NCI-H774 (cell line): ENCODE results near the gene MAP2K2.
"Not testable (repeated sequence)": the region's sequence is repeated elsewhere in the genome, so short reads cannot be mapped to it uniquely, and the experiment has no call there.

Source experiments
- DNase-seq: peaks from one replicate; lab custom pipeline; 2025; lab: John Stamatoyannopoulos, UW

The MAP2K2 gene

DNA sequence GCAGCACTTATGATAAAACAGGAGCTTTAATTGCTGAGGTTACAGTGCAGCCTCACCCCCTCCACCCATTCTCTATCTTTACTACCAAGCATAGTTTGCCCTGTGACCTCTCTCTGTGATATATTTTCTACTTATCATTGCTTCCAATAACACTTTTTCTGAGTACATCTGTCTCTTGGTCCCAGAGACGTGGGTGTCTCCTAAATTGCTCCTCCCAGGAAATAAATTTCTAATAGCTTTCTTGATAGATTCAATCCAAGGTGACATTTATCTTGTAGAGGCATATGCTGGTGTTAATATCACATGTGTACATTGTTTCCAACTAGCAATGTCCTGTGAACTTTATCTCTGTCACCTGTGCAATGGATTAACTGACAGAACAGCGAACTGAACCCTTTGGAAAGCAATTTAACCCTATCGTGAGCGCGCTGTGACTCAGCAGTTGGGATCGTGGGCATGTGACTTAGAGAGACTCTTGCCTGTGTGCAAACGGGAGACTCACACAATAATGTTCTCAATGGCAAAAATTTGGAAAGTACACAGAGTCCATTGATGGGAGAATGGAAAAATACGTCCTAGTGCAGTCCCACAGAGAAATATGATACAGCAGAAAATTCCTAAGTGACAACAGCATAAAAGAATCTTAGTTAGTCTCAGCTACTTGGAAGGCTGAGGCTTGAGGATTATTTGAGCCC is 7.0 kb upstream of the MAP2K2 start:
- no peak for DNase-seq

DNA sequence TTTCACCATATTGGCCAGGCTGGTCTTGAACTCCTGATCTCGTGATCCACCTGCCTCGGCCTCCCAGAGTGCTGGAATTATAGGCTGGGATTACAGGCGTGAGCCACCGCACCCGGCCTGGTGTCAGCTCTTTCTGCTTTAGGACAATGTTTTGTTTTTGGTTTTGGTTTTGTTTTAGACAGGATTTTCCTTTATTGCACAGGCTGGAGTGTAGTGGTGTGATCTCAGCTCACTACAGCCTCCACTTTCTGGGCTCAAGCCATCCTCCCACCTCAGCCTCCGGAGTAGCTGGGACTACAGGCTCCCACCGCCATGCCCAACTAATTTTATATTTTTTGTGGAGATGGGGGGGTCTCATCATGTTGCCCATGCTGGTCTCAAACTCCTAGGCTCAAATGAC is 5.1 kb upstream of the MAP2K2 start:
- not testable (repeated sequence) for DNase-seq

DNA sequence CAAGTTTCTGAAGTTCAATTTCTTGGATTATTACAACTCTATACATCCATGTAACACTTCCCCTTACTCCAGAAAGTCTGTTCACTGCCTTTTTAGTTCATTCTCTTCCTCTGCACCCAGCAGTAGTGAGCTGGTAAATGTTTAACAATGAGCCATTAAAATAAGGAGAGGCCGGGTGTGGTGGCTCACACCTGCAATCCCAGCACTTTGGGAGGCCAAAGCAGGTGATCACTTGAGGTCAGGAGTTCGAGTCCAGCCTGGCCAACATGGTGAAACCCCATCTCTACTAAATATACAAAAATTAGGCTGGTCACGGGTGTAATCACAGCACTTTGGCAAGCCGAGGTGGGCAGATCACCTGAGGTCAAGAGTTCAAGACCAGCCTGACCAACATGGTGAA is 3.4 kb upstream of the MAP2K2 start:
- DNase-seq, result not testable (repeated sequence)

DNA sequence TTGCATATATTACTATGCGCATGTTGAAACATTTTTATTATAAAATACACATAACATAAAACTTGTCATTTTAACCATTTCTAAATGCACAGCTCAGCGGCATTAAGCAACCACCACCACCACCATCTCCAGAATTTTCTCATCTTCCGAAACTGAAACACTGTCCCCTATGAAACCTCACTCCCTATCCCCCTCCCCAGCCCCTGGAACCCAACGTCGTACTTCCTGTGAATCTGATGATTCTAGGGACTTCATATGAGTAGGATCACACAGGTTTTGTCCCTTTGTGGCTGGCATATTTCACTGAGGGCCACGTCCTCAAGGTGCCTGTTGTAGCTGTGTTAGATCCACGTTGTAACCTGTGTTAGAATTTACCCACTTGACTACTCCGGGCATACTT is 716 bp upstream of the MAP2K2 start:
- DNase-seq, result no peak

DNA sequence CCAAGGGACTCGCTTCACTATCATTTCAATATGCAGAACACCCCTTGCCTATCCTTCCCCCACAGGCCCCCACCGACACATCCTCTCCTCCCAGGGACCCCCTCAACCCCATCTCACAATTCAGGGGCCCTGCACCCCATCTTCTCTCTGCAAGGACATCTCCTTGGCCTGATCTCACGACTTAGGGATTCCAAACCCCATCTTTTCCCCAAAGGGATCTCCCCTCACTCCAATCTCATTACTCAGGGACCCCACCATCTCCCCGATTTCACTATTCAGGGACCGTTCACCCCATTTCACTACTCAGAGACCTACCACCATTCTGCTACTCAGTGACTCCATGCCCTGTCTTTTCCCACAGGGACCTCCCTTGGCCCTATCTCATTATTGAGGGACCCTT is 1.4 kb downstream of the MAP2K2 start:
- DNase-seq, result no peak

DNA sequence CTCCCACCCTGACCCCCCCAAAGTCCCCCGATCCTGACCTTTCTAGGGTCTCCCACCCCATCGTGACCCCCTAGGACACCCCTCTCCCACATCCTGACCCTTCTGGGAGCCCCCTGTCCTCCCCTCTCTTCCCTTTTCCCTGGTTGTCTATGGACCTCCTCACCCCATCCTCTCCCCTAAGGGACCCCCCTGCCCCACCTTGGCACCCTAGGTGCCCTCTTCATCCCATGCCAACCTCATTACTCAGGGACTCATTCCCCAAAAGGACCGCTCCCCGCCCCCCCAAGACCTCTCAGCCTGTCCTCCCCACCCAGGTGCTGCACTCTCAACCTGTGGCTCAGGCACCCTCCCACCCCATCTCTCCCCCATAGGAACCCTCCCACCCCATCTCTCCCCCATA is 2.1 kb downstream of the MAP2K2 start:
- DNase-seq, result no peak

DNA sequence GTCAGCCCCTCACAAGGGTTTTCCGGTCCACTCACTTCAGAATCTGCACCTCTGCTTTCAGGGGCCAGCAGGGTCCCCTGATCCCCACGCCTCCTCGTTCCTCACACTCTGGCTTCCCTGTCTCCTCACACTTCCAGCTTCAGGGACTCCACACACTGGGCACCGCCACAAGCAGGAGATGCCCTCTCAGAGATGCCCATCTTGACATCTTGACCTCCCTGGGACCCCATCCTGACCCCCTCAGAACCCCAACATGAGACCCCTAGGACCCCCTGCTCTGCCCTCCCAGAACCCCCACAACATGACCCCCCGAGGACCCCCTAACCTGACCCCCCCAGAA is 2.7 kb downstream of the MAP2K2 start:
- DNase-seq, result no peak

DNA sequence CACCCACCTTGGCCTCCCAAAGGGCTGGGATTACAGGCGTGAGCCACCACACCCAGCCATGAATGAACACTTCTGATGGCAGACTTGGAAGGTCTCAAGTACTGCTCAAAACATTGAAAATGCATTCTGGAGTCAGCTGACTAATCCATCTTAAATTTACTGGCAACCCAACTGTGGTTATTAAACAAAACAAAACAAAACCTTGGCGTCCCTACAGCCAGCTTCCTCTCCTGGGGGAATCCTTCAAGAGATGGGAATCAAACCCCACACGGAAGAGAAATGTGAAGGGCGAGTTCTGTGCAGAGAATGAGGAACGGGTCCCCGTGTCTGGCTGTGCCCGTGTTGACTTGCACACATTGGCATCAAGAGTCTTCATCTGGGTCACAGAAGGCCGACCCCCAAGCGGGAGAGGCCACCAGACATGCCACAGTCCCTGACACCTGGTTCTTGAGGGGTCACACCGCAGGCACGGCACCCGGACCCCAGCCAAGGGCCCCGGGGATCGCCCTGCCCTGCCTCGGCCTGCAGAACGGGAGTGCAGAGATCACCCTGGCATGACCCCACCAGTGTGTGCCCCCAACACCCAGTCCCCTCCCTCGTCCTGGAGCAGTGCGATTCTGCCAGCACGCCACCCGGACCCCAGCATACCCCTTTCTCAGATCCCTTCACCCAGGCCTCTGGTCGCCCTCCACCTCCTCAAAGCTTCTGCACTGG is 3.2 kb downstream of the MAP2K2 start:
- DNase-seq, result no peak

DNA sequence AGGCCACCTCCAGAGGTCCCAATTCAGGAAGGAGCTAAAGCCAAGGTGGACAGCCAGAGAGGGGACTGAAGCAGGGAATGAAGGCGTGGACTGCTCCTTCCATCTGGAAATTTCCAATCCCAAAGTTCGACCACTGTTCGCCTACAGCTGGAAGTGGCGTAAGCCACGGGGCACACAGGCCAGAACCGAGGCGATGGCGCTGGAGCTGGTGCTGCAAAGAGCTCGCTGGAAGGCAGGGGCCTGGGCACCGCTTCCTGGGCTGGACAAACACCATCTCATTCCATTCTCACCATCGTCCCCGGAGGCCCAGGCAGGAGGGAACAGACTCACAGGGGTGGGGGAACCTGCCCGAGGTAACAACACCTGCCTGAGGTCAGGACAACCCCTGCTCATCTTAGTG is 4.2 kb downstream of the MAP2K2 start:
- DNase-seq, result no peak

DNA sequence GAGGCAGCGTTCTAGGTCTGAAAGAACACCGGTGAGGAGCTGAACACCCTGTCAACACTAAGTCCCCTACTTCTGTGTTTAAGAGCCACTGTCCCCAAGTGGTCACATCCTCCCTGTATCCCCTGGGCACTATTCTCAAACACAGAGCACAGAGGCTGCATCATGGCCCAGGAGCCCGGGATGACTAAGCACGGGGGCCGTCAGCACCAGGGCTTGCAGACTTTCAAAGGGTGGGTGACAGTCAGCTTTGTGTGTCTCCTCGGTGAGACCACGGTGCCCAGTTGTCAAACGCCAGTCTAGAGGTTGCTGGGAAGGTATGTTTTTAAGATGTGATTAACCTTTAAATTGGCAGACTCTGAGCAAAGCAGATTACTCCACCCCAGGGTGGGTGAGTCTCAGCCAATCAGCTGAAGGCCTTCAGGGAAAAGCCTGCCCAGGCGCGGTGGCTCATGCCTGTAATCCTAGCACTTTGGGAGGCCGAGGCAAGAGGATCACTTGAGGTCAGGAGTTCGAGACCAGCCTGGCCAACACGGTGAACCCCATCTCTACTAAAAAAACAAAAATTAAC is 8.0 kb downstream of the MAP2K2 start:
- DNase-seq, result no peak

DNA sequence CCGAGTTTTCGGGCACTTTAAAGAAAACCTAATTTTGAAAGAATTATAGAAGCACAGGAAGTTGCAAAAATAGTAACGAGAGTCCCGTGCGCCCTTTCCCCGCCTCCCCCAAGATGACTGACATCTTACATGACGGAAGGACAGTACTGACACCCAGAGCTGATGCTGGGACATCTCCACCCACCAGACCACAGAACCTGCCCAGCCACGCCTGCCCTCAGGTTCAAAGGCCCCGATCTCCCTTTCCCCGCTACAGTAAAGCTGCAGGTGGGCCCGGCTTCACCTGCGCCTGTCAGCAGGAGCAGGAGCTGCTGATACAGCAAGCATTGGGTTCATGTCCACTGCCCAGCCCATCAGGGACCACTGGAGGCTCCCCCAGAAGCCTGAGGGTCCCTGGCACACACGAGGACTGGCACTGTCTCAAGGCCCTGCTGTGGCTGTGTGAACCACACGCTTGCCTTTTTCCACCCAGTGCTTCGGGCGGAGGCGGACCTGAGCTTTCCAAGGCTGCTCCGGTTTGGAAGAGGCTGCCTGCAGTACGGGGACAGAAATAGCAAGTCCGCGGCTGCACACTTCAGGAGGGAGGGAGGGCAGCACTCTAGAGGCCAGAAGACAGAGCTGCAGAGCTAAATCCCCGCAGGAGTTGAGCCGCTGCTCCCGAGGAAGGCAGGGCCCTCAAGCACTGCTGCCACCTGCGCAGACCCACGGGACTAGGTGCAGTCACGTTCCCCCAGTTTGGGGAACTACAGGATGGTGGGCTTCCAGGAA is 8.7 kb downstream of the MAP2K2 start:
- DNase-seq, result no peak

DNA sequence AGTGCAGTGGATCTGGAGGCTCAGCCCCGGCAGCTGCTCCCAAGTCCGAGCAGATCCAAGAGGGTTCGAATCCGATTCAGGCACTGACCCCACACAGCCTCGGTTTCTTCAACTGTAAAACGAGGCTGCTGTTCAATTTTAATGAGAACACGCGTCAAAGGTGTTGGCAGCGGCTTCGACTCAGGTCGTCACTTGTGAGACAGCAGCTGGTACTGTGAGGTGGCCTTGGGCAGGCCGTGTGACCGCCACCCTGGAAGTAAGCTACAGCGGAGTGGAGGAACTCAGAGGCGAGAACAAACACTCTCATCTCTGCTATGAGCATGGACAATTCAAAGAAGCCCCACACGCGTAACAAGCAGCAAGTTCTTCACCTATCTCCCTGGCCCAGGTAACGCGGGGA is 9.7 kb downstream of the MAP2K2 start:
- DNase-seq, result no peak

DNA sequence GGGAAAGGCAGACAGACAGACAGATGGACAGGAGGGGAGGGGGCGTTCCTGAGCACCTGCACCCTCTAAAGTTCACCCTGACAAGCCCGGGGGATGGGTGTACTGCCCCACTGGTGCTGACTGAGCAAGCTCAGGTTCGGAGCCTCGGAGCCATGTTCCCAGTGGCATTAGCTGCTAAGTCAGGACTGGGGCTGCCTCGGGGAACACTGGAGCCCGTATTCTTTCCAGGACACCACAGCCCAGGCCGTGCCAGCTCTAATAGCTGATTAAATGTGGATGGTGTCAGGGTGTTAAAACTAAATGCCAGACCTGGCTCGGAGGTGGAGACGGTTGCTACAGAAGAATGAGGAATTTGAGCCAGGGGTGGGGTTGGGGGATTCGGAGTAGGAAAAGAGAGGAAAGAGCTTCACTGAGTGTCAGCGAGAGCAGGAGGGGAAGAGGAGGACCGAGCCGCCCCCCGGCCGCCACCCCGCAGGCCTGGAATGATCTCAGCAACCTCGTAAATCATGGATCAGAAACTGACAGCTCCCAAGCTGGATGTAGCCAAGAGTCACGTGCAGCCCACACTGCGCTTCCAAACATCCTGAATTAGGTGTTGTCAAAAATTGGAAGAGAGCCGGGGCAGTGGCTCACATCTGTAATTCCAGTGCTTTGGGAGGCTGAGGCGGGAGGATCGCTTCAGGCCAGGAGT is 10.4 kb downstream of the MAP2K2 start:
- no peak for DNase-seq

DNA sequence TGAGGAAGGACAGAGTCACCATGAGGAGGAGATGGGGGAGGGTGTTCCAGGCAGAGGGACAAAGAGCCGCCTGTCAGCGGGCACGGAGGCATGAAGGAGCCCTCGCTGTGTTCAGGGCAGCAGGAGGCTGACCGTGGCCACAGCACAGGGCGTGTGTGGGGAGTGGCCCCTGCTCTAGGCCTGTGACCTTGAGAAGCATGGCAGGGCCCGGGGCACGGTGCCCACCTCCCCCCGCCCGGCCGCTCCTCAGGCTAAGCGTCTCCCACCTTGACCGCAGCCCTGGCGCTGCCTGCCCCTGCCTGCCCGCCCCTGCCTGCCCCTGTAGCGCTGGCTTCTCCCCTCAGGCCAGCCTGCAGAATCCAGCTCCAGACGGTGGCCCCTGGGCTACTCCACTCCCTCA is 11.6 kb downstream of the MAP2K2 start:
- DNase-seq, result no peak

DNA sequence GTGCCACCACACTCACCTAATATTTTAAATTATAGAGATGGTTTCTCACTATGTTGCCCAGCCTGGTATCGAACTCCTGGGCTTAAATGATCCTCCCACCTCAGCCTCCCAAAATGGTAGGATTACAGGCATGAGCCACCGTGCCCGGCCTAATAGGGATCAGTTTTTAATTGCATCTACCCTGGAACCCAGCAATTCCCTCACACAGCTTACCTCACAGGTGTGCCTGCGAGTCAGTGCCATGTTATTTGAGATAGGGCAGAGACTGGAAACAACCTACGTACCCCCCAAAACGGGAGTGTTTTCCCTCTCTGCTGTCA is 14.3 kb downstream of the MAP2K2 start:
- no peak for DNase-seq

DNA sequence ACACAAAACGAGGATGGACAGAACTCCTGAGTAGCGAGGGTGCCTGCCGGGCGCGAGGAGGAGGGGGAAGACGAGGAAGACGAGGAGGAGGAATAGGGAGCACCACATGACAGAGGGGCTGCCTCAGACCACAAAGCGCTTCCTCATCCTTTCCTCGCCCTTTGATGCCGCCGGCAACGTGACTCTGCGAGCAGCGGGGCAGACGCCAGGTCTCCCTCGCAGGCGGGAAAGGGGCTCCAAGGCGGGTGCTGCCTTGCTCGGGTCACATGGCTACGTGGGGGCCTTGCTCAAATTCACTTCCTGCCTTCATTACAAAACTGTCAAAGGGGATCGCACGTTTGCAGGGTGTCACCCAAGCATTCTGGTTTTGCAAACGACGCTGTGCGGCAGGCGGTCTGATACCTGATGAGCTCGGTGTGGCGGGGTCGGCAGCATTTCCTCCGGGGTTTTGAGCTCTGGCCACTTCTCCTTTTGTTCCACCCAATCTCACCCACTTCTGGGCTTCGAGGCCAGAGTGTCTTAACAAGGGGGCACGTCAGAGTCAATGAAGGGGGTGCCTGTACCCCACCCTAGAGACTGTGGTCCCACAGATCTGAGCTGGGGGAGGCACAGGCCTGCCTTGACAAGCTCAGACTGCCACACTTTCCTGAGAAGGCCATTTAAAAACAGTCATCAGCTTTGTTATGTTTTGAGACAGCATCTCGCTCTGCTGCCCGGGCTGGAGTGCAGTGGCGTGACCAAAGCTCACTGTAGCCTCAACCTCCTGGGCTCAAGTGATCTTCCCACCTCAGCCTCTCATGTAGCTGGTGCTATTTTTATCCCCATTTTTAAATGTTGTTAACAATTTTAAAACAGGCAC is 14.9 kb downstream of the MAP2K2 start:
- DNase-seq, result no peak

DNA sequence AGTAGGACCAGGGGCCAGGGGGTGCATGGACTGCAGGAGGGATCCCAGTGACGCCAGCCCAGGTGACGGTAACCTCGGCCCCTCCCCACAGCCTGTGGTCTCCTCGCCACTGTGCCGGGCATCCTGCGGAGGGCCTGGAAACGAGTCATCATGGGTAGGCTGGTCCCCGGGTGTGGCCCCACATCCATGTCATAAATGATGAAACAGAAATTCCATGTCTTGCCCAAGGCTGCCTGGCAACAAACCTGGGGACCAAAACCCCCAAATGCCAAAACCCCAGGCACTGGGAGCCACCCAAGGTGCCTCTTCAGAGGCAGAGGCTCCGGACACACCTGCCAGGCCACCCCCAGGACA is 20.9 kb downstream of the MAP2K2 start:
- DNase-seq, result no peak

DNA sequence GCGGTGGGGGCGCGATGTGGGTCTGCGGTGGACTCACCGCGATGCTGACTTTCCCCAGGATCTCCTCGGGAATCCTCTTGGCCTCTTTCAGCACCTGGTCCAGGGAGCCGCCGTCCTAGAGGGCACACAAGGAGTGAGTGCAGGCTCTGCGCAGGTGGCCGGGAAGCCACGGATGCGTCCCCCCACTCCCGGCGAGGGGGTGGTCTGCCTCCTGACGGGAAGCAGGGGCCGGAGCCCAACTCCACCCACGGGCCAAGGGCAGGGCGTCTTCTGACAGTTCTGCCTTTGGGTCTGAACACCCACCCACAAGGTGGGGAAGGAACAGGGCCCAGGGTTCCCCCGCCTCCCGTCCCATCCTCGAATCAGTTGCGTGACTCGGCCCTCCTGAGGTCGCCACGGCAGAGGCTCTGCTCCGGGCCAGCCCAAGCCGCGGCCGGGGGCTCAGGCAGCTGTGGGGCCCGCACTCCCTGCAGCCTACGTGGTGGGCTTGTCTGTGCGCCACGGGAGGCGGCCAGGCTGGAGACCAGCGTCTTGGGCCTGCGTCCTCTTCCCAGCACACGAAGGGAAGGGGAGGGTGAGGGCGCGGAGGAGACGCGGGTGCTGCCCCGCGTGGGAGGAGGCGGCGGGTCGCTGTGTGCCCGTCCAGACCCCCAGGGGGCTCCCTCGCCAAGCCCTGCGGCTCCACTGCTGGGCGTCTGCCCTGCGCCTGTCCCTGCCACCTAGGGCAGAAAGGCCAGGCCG is 21.4 kb downstream of the MAP2K2 start:
- no peak for DNase-seq

DNA sequence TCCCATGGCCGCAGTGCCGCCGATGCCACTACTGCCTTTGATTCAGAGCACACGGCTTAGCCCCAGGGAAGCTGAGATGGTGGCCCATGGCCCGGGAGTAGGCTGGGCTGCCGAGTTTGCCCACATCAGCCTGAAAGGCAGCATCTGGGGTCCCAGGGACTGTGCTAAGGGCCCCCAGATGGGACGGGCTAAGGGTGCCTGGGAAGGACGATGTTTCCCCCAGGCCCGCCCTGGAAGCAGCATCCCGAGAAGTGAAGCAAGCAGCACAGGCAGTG is 22.5 kb downstream of the MAP2K2 start:
- no peak for DNase-seq

DNA sequence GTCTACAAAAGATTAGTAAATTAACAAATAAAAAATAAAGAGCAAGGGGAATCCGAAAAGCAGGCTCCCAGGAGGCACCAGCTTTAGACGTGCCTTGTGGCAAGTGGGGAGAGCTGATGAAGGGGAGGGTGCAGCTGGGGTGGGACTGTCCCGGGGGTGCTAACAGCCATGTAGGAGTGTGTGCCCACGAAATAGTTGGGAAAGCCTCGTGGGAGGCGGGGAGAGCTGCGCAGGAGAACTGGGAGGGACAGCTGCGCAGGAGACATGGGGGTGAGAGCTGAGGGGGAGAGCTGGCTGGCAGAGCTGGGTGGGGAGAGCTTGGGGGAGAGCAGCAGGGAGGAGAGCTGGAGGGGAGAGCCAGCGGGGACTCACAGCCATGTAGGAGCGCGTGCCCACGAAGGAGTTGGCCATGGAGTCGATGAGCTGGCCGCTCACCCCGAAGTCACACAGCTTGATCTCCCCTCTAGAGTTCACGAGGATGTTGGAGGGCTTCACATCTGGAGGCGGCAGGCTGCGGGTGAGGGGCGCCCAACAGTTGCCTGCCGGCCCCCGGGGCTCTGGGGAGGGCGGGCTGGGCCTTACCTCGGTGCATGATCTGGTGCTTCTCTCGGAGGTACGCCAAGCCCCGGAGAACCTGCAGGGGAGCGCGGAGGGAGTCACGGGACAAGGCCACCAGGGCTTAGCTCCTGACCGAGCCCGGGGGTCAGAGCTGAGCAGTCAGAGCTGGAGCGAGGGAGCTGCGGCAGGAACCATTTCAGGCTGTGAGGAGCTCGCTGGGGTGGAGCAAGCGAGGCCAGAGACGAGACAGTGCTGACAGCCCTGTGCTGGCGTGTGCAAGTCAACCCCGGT is 23.1 kb downstream of the MAP2K2 start:
- DNase-seq, result no peak
